Measurements from ENCODE around the gene VAV2.

- TF ChIP-seq CTCF (IDR thresholded peaks at IDR 0.05) (no peak), POLR2A (IDR thresholded peaks at IDR 0.05) (no peak)
Measured at GRCh38 chr9:133788819-133789717, 203.1 kb downstream of the VAV2 start.

Data from uterus (tissue), 2 donors.